DMS 273 treated with DMSO at 0.1 percent for 48 hours (cell line): Measurements from ENCODE around the gene PDE6A.
"Not testable (repeated sequence)": the region's sequence is repeated elsewhere in the genome, so short reads cannot be mapped to it uniquely, and the experiment has no call there.

ENCODE experiments used
- DNase-seq: peaks from one replicate; lab custom pipeline; 2025; lab: John Stamatoyannopoulos, UW

PDE6A gene

GRCh38 chr5:149894237-149894636 lies 50.4 kb downstream of the PDE6A start:
- DNase-seq: no peak

- no peak for DNase-seq
These were observed 51.1 kb downstream of the PDE6A start for GRCh38 chr5:149893403-149893931.

- DNase-seq: no peak
These were observed 52.0 kb downstream of the PDE6A start for GRCh38 chr5:149892594-149892993.

GRCh38 chr5:149888280-149888679 lies 56.3 kb downstream of the PDE6A start:
- no peak for DNase-seq

GRCh38 chr5:149887622-149888183 lies 56.9 kb downstream of the PDE6A start:
- no peak for DNase-seq

GRCh38 chr5:149886692-149887470 lies 57.7 kb downstream of the PDE6A start:
- no peak for DNase-seq

GRCh38 chr5:149886060-149886459 lies 58.5 kb downstream of the PDE6A start:
- DNase-seq: no peak

GRCh38 chr5:149885513-149885912 lies 59.1 kb downstream of the PDE6A start:
- DNase-seq: no peak

- no peak for DNase-seq
These were observed 61.0 kb downstream of the PDE6A start for GRCh38 chr5:149883550-149883949.

- DNase-seq: not testable (repeated sequence)
These were observed 62.0 kb downstream of the PDE6A start for GRCh38 chr5:149882633-149883032.

- DNase-seq: no peak
These were observed 62.7 kb downstream of the PDE6A start for GRCh38 chr5:149881874-149882273.

- no peak for DNase-seq
These were observed 63.4 kb downstream of the PDE6A start for GRCh38 chr5:149881069-149881622.

GRCh38 chr5:149879593-149879992 lies 65.0 kb downstream of the PDE6A start:
- DNase-seq: not testable (repeated sequence)

GRCh38 chr5:149878371-149878770 lies 66.2 kb downstream of the PDE6A start:
- DNase-seq: no peak

- no peak for DNase-seq
These were observed 70.7 kb downstream of the PDE6A start for GRCh38 chr5:149873896-149874295.

- DNase-seq: no peak
These were observed 72.1 kb downstream of the PDE6A start for GRCh38 chr5:149872351-149873040.

GRCh38 chr5:149871471-149871870 lies 73.1 kb downstream of the PDE6A start:
- DNase-seq: no peak

- DNase-seq: no peak
These were observed 73.9 kb downstream of the PDE6A start for GRCh38 chr5:149870697-149871096.

- DNase-seq: no peak
These were observed 74.4 kb downstream of the PDE6A start for GRCh38 chr5:149870232-149870631.

GRCh38 chr5:149869411-149869821 lies 75.2 kb downstream of the PDE6A start:
- no peak for DNase-seq

- no peak for DNase-seq
These were observed 78.8 kb downstream of the PDE6A start for GRCh38 chr5:149865746-149866145.

- no peak for DNase-seq
These were observed 80.8 kb downstream of the PDE6A start for GRCh38 chr5:149863830-149864229.

- no peak for DNase-seq
These were observed 81.4 kb downstream of the PDE6A start for GRCh38 chr5:149863176-149863575.
